AG04449 (cell line): ENCODE measurements around the gene ASXL3.
A peak's percentile ranks its signal among the peaks of the same experiment; 100 is the strongest.

Experiments used
- CTCF ChIA-PET: fragments of 350-600 bp; formaldehyde crosslinking; extraction: SDS; loops from one replicate; lab custom pipeline; 2021; ENCODE audit warnings: antibody characterized with exemption; lab: Yijun Ruan, JAX
- POLR2A ChIA-PET: fragments of 400-600, 350-600 bp; formaldehyde crosslinking; extraction: SDS; loops from one replicate; lab custom pipeline; 2020; ENCODE audit warnings: antibody characterized with exemption, inconsistent platforms; lab: Yijun Ruan, JAX
- DNase-seq: peaks from one replicate; pipeline ENCODE4 v3.0.0-alpha.2; 2010; ENCODE audit warnings: low read depth, low spot score
- H3K4me3 ChIP-seq: 2 replicates; pipeline ENCODE4 v1.5.1; 2011; ENCODE audit warnings: low read depth, mild to moderate bottlenecking, control low read depth, low read length
- CTCF ChIP-seq: IDR thresholded peaks from one replicate; pipeline ENCODE4 v1.5.1; 2011; ENCODE audit warnings: mild to moderate bottlenecking, moderate library complexity, low read length, control low read depth, inconsistent platforms; ENCODE audit not compliant: insufficient read depth; ENCODE audit errors: missing control alignments

ASXL3 gene

GRCh38 chr18:33588361-33588760 is 10.3 kb downstream of the ASXL3 start:
- TF ChIP-seq CTCF = no peak
- POLR2A ChIA-PET = no interaction called here
- no peak for DNase-seq
- CTCF ChIA-PET = no interaction called here
- H3K4me3 ChIP-seq = no peak overlapping the region

GRCh38 chr18:33593261-33593660 is 15.2 kb downstream of the ASXL3 start:
- POLR2A ChIA-PET = no interaction called here
- no peak overlapping the region for H3K4me3 ChIP-seq
- CTCF ChIA-PET = no interaction called here
- TF ChIP-seq CTCF = no peak
- no peak for DNase-seq

GRCh38 chr18:33594799-33595198 is 16.8 kb downstream of the ASXL3 start:
- H3K4me3 ChIP-seq = no peak overlapping the region
- ChIA-PET POLR2A (no interaction called here), CTCF (no interaction called here)
- DNase-seq = no peak
- no peak for TF ChIP-seq CTCF

- DNase-seq = peak; percentile 0
- no peak overlapping the region for H3K4me3 ChIP-seq
- ChIA-PET CTCF (no interaction called here), POLR2A (no interaction called here)
- TF ChIP-seq CTCF = no peak
Measured at GRCh38 chr18:33596178-33596854, 18.3 kb downstream of the ASXL3 start.

DNA sequence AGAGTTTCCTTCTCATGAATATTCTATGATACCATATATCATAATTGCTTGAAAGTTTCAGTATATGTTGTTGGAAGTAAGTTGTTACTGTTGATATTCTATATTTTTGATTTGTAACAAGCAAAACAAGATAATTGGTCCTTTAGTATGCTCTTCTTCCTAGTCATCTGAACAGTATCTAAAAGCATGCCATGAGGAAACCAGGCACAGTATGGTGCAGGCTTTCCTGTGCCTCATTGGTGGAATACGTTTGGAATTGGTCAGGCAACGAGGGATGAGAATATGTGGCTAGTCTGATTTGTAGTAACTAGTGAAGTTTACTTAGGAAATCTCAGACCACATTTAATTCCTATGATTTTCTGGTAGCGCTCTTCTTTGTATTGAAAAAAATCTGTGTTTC is 22.8 kb downstream of the ASXL3 start:
- ChIA-PET CTCF (no interaction called here), POLR2A (no interaction called here)
- TF ChIP-seq CTCF = no peak
- no peak for DNase-seq
- H3K4me3 ChIP-seq = no peak overlapping the region

DNA sequence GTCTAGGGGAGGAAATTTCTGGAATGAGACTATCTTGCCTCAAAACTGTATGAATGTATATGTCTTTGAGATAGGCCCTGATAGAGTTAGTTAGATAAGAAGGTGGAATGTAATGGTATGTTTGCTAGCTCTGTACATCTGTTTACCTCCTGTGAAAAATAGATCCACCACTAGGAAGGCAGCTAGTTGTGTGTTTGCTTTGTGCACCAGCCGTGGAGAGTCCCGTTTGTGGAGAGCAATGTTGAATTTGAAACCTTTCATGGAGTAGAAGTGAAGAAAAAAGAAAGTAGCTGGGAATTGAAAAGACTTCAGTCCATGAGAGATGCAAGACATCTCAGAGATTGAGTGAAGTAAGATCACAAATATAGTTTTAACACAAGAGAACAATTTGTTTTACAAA is 25.4 kb downstream of the ASXL3 start:
- TF ChIP-seq CTCF = no peak
- no peak for DNase-seq
- POLR2A ChIA-PET = no interaction called here
- H3K4me3 ChIP-seq = no peak overlapping the region
- CTCF ChIA-PET = no interaction called here
